NCI-H1930 (cell line): ENCODE measurements around the gene AURKAIP1.

Experiments used
- DNase-seq, 2 experiments: peaks; one replicate each; lab custom pipeline; 2025; lab: John Stamatoyannopoulos, UW

AURKAIP1 gene

DNA sequence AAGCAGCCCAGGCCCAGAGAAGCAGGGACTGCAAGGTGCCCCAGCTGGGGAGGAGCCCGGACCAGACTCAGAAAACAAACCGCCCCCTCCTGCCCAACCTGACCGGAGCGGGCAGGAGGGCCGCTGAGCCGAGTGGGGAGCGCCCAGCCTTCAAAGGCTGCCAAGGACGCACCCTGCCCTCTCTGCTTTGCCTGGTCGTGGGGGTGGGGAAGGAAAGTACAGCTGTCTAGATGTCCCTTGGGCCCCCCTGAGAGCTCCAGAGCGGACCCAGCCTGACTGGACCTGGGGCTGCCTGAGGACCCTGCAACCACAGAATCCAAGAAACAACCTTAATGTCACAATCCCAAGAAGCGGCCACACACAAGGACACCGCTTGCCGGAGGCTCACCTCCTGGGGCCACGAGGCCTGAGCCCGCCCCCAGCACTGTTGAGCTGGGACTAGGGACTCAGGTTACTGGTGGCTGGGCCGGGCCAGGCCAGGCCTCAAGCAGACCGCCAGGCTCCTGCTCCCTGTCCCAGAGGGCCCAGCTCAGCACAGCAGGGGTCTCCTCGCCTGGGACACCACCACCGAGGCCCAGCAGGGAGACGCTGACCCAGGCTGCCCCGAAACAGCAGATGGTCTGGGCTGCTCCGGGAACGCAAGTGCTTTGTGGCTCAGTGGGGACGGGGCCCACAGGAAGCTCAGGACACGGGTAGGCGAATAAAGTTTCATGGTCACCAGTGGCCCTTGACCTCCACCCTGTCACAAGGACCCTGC is 27.2 kb downstream of the AURKAIP1 start:
- no peak for DNase-seq

DNA sequence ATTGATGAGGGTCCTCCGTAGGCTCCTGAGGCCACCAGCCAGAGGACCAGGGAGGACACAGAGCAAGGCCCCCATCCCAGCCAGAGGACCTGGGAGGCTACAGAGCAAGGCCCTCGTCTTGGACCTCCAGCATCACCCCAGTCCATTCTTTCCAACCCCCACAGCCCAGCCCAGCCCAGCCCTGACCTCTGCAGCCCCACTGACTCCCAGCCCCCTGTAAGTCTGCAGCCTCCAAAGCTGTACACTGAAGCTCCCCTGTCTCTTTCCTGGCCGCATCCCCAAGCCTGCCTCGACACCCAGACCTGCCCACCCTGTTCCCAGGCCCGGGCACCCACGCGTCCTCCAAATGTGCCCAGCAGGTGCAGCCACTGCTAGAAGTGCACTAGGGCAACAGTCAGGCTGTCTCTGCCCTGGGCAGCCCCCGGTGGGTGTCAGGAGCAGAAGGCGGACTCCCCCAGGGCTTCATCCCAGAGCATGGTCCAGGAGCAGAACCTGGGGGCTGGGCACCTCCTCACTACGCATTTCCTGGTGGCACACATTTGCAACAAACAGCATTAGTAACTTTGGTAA is 27.9 kb downstream of the AURKAIP1 start:
- no peak for DNase-seq

DNA sequence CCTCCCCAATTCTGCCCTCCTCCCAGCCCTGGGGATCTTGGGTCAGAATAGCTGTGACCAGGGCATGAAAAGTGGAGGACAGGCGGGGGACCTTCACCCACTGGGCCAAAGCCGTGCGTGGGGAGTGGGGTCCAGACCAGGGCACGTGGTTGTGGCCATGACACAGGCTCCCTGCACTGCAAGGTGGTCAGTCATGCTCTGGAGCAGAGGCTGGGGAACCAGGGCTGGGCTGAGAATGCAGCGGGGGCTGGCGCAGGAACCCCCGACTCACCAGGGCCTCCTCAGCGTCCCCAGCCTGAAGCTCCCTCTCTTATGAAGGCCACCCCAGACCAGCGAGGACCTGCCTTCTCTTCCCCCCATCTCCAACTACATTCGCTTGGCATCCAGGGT is 28.5 kb downstream of the AURKAIP1 start:
- DNase-seq, result no peak

DNA sequence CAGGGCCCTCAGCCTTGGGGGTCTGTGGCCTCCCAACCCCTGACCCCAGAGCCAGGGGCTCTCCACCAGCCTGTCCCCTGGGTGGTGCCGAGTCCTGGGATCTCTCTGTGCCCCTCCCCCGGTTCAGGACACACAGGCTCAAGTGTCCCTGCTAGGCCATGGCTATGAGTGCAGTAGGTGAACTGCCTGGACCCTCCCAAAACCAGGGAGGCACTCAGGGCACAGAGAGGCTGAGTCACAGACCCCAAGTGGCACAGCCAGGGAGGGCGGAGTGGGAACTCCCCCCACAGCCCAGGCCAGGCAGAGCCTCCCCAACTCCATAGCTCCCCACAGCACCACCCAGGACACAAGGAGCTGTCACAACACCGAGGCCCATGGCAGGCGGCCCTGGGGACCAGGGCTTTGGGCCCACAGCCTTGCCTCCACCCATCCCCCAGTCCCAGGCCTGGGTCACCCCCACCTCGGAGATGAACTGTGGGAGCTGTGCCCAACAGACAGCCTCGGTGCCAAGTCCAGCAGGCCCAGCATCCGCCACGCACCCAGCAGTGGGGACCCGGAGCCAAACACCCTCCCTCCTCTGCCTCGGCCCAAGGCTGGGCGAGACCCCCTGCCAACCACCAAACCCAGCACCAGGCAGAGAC is 29.0 kb downstream of the AURKAIP1 start:
- DNase-seq, result no peak

DNA sequence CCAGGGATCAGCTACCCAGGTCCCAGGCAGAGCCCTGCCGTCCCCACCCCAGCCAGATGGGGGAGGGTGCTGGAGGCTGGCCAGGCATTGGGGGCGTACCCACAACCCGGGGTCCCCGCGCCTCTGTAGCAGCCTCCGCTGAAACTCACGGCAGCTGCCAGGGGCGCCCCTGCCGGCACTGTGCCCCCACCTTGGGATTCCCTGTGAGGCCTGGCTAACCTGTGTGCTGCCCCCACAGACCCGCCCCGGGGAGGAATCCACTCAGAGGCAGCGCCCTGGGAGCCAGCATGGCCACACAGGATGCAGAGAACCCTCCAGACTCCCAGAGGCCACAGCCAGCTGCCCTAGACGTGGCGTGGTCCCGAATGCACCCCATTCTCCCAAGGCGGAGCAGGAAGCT is 29.6 kb downstream of the AURKAIP1 start:
- no peak for DNase-seq

DNA sequence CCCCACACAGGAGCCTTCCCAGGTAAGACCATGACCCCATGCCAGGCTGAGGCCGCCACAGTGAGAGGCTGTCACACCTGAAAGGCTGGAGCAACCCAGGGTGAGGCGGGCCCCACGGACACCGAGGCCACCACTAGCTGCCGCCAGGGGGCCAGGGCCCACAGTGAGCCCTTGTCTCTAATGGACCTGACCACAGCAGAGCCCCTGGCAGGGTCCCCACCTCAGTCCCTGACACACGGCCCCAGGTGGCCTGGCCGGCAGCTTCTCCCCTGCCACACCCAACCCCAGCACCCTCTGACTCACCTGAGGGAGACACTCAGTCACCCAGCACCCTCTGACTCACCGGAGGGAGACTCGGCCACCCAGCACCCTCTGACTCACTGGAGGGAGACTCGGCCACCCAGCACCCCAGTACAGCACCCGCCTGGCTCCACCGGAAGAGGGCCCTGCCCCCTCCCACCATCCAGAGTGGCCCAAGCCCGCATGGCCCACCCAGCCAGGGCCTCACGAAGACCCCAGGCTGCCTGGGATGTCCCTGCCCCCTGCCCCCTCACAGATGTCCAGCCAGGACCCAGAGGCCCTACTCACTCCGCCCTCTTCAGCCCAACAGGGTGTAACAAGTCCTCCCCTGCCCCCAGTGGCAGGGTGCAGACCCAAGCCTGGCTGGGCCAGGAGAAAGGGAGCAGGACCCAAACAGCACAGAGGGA is 30.2 kb downstream of the AURKAIP1 start:
- DNase-seq, result no peak

DNA sequence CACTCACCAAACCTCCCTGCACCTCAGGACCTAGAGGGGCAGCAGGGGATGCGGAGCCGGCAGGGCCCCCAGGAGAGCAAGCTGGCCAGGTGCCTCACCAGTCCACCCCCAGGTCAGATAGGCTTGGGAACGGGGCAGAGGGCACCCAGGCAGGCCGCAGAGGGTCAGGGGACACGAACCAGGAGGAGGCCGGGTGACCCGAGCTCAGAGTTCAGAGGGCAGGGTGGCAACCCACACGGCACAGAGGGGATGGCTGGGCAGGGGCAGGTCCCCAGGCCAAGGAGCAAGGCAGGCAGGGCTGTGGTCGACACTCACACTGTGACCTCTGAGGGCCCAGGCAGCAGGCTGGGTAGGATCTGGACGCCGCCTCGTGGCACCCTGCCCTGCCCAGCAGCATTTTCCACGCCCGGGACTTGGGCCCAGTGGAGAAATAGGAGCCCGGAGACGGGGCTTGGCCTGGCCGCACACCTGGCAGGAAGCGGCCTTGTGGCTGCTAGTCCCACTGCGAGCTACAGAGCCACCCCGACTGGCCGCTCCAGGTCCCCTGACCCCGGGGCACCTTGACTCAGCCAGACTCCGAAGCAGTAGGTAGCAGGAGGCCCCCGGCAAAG is 31.1 kb downstream of the AURKAIP1 start:
- no peak for DNase-seq

DNA sequence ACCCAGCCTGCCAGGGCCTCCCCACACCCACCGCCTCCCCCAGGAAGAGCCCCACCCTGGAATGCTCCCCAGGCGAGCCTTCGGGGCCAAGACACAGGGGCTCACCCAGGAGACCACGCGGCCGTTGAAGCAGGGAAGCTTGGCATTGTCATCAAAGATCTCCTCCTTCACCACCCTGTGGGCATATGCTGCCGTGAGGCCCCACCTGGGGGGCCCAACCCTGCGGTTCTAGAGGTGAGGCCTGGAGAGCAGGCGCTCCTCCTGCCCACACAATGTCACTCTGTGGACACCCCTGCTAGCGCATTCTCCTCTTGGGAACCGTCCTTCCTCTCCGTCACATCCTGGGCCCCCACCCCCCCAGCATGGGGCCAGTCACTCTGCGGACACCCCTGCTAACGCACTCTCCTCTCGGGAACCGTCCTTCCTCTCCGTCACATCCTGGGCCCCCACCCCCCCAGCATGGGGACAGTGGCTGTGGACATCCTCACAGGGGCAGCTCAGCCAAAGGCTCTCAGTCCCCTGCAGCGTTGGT is 32.4 kb downstream of the AURKAIP1 start:
- DNase-seq, result no peak

DNA sequence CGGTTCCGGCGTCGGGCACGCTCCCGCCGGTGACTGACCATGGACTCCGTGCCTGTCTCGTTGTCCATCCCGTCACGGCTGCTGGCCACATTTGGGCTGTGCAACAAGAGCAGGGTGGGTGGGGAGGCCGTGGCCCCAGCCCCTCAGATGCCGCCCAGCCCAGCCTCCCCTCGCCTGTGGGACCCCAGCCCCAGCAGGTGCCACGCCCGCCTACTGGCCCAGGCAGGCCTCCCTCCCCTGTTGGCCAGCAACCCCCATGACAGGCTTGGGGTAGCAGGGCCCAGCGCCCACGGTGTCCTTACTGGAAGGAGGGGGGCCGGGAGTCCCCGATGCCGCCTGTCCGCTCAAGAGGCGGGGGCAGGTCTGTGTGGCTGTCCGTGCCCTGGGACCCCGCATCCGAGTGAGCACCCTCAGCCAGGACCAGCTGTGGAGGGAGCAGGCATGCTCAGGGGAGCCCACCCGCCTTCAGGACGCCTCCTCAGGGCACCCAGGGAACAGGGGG is 32.9 kb downstream of the AURKAIP1 start:
- DNase-seq, result no peak

DNA sequence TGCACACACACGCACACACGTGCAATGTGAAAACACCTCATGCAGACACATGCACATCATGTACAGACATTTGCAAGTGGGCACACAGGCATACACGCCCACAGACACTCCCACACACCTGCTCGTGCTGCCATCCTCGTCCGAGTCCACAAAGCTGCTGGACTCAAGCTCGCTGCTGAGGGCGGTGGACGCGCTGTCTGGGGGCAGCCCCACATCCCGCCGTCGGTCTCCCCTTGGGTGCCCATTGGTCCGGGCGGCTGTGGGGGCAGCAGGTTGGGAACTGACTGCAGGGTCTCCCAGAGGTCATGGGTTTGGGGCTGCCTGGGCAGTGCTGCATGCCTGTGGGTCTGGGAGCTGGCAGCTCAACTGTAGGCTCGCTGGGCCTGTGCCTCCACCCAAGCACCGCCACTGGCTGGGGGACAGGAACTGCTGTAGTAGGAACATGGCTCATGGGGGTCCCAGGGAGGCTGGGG is 33.4 kb downstream of the AURKAIP1 start:
- no peak for DNase-seq

DNA sequence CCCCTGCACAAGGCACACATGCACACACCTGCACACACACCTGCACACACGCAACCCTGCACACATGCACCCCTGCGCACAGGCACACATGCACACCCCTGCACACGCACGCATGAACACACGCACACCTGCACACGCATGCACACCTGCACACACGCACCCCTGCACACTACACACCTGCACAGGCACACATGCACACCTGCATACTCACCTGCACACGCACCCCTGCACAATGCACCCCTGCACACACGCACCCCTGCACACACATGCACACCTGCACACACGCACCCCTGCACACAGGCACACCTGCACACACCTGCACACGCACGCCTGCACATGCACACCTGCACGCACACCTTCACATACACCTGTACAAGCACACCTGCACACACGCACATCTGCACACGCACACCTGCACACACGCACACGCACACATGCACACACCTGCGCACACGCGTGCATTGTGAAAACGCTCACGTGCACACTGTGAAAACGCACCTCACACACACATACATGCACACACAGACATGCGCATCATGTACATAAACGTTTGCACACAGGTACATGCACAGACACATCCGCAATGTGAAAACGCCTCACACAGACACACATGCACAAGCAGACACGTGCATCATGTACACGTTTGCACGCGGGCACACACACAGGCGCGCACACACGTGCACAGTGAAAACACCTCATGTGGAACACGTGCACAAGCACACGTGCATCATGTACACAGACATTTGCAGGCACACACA is 34.0 kb downstream of the AURKAIP1 start:
- no peak for DNase-seq

DNA sequence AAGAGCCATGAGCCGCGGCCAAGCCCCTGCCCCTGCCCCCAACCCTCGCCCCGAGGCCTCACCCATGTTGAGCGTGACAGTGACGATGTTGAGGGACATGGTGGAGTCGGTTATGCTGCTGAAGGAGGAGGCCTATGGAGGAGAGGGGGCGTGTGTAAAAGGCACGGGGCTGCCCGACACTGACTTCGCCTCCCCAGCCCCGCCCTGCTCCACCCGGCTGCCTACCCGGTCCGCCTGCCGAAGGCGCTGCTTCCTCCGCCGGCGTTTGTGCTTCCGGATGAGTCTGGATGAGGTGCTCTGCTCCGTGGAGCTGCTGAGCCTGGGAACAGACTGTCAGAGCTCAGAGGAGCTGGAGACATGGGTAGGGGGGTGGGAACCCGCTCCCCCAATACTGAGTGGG is 34.8 kb downstream of the AURKAIP1 start:
- DNase-seq, result no peak

DNA sequence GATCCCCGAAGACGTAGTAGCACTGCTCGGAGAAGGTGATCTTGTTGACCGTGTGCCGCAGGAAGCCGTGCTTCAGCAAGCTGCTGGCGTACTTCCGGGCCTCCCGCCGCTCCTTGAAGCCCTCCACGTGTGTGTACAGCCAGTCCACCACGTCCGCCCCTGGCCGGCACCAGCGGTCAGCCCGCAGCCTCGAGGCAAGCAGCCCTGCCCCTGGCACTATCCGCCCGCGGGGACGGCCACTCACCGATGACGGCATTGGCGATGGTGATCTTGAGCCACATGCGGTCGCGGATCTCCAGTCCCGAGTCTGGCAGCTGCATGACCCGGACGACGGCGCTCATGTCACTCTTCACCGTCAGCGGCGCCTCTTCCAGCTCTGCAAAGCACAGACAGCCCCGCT is 36.7 kb downstream of the AURKAIP1 start:
- no peak for DNase-seq

DNA sequence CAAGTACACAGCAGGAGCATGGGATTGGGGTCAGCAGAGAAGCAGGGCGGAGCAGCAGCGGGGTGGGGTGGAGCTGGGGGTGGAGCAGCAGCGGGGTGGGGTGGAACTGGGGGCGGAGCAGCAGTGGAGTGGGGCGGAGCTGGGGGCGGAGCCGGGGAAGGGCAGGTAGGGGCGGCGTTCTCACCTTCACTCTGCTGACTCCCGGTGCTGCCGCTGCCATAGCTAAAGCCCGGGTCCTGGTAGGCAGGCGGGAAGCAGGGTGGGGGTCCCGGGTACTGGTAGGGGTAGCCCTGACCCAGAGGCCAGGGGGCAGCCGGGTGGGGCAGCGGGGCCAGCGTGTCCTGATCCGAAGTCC is 37.2 kb downstream of the AURKAIP1 start:
- DNase-seq, result no peak

DNA sequence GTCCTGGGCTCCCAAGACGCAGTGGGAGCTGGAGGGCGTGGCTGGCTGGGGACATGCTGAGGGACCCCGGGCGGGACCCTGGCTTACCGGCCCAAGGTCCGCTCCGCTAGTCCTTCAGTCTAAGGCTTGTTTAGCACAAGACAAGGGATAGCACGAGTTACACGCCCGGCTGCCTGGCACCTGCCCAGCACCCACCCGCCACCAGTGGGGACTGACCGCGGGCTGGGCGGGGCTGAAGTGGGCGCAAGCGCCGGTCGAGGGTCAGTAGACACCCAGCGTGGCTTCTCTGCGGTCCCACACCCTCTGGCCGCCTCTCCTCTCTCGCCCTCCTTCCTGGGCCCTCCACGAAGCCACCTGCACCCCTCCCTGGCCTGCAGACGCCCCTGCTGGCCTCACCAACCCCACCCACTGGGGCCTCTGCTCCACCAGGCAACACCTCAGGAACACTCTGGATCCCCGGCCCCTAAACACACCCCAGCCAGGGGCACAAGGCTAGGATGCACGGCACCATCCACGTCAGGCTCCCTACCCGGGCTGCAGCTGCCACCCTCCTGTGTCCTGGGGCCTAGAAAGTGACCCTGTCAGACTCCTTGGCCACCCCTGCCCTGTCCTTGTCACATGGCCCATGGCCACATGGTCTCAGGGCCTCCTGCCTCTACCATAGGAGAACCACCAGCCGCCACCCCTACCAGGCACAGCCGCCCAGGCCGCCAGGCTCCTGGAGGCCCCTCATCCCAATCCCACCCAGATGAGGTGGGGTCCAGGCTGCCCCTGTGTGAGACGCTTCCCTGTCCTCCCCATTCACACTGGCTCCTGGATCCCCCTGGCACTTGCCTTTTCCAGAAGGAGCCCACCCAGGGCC is 37.8 kb downstream of the AURKAIP1 start:
- no peak for DNase-seq

DNA sequence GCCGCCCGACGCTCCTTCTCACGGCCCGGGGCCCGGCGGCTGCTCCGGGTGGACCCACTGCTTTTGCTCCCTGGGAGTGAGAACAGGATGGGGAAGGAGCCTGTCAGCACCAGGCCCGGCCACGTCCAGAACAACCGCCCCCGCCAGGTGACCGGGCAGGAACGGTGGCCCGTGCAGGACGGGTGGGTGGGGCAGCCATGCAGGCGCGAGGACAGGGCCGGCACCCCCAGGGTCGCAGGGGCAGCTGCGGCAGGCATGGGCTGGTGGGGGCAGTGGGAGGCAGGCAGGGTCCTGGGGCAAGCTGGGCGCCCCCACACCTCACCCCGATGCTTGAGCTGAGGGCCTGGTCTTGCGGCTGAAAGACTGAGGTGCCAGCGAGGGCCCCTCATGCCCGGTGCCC is 38.6 kb downstream of the AURKAIP1 start:
- no peak for DNase-seq

DNA sequence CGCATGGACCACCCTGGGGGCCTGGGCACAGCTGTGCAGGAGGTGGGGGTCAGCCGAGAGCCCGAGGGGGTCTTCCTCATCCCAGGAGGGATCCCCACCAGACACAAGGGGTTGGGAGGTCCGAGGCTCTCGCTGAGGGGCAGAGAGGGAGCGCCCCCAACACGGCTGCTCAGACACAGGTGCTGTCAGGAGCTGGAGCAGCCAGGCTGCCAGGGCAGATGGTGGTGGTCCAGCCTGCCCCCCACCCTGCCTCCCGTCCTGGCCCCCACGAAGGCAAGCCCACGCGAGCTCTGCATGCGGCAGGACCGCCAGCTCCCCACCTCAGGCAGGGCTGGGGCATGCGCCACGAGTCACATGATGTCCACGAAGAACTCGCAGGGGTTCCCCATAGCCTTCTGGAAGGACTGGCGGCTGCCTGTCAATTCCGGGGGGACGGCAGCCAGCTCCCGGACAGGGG is 39.2 kb downstream of the AURKAIP1 start:
- no peak for DNase-seq

DNA sequence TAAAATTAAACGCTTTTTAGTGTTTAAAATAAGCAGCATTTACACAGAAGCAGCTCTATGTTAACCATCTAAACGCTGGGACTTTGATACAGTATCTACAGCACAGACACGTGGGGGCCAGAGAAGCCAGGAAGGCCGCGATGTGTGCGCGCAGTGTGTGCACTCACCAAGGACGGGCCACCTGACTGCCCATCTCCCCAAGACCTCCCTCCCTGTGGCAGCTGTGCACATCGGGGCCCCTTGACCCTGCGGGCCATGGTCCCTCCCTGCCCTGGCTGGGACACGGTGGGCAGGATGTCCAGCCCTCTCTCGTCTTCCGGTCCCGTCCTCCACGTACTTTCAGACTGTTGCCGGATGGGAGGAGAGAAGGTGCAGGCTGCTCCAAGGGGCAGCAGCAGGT is 39.7 kb downstream of the AURKAIP1 start:
- DNase-seq, result no peak

DNA sequence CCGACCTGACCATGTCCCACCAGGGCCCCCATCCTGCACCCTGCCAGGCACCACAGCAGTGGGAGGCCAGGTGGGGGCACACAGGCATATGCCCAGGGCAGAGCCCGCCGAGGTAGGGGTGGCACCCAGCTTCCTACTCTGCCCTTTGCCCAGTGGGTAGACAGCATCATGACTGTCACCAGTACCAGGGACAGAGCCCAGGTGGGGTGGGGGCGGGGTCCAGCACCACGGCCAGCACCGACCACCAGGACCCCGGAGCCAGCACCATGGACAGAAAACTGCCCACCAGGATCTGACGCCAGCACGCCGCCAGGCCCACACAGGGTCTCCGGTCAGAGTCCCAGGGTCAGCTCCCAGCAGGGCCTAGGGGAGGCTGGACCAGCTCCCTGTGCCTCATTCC is 40.2 kb downstream of the AURKAIP1 start:
- no peak for DNase-seq

DNA sequence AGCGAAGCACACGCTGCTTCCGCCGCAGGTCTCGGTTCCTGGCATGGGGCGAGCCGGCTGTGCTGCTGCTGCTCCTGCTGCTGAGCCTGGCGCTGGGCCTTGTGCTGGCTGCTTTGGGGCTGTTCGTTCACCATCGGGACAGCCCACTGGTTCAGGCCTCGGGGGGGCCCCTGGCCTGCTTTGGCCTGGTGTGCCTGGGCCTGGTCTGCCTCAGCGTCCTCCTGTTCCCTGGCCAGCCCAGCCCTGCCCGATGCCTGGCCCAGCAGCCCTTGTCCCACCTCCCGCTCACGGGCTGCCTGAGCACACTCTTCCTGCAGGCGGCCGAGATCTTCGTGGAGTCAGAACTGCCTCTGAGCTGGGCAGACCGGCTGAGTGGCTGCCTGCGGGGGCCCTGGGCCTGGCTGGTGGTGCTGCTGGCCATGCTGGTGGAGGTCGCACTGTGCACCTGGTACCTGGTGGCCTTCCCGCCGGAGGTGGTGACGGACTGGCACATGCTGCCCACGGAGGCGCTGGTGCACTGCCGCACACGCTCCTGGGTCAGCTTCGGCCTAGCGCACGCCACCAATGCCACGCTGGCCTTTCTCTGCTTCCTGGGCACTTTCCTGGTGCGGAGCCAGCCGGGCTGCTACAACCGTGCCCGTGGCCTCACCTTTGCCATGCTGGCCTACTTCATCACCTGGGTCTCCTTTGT is 41.3 kb downstream of the AURKAIP1 start:
- DNase-seq, result no peak
